Kidney epithelial cell (primary cell): ENCODE results near the gene MACROH2A1. TPM values are rescaled to one million over a fixed set of nuclear protein-coding genes. Genes with fewer than 3 reads are reported as not detected.

Source experiments
- DNase-seq: peaks from one replicate; pipeline ENCODE4 v3.0.0-alpha.2; 2010; ENCODE audit warnings: low read depth
- H3K27me3 ChIP-seq: 2 replicates; pipeline ENCODE4 v1.6.0; 2011; ENCODE audit warnings: low read length; ENCODE audit not compliant: control insufficient read depth, insufficient read depth
- H3K36me3 ChIP-seq: 2 replicates; pipeline ENCODE4 v1.5.1; 2011; ENCODE audit warnings: low read length; ENCODE audit not compliant: control insufficient read depth, insufficient read depth
- H3K4me3 ChIP-seq: 2 replicates; pipeline ENCODE4 v1.5.1; 2011; ENCODE audit warnings: low read depth, mild to moderate bottlenecking, control low read depth, low read length
- total RNA-seq: library from RNA; depleted of rRNA; stranded (reverse); fragments of >200 nt; gene quantifications from 2 replicates; pipeline ENCODE4 v1.2.3, GENCODE V29; 2015
- TF ChIP-seq, protein P1 (sequence below): IDR thresholded peaks from 2 replicates; pipeline ENCODE4 v1.5.1; 2011; ENCODE audit warnings: mild to moderate bottlenecking, moderate library complexity, low read length, control low read depth, inconsistent platforms; ENCODE audit not compliant: insufficient read depth, poor library complexity, severe bottlenecking

MACROH2A1 gene
- total RNA-seq, 1 donor from 2014 or later, result 298 TPM

DNA sequence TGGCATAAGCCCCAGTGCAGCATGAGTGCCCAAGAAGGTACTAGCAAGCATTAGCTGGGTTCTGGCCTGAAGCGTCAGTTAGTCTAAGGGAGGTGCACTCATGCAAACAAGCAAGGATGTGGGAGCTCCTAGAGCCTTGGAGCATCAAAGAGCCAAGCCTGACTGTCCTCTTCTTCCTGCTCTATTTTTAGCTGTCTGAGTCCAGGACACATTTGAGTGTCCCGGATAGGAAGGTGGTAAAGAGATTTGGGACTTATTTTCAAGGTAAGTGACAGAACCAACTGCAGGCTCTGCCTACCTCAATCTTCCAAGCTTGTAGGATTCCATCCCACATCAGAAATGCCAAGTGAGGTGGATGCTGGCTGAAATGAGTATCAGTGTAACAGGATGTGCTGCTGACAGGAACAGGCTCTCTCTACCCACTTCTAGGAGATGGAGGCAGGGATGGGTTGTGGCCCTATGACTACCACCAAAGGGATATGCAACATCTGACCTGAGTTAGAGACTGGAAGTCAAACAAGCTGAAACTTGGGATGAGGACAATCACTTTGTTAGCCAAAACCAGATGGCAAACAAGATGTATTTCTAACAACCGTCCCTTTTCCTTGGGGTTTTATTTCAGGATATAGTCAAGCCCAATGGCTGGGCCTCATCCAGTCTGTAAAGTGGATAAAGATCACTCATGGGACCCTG is 15.1 kb downstream of the MACROH2A1 start:
- TF ChIP-seq, protein P1, sequence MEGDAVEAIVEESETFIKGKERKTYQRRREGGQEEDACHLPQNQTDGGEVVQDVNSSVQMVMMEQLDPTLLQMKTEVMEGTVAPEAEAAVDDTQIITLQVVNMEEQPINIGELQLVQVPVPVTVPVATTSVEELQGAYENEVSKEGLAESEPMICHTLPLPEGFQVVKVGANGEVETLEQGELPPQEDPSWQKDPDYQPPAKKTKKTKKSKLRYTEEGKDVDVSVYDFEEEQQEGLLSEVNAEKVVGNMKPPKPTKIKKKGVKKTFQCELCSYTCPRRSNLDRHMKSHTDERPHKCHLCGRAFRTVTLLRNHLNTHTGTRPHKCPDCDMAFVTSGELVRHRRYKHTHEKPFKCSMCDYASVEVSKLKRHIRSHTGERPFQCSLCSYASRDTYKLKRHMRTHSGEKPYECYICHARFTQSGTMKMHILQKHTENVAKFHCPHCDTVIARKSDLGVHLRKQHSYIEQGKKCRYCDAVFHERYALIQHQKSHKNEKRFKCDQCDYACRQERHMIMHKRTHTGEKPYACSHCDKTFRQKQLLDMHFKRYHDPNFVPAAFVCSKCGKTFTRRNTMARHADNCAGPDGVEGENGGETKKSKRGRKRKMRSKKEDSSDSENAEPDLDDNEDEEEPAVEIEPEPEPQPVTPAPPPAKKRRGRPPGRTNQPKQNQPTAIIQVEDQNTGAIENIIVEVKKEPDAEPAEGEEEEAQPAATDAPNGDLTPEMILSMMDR, result no peak
- Histone ChIP-seq H3K27me3 (no peaks in the 10 kb centered on the region), H3K36me3 (peaks cover 7% of the 10 kb centered on the region), H3K4me3 (no peak overlapping the region)
- no peak for DNase-seq

GRCh38 chr5:135382981-135383380 is 16.1 kb downstream of the MACROH2A1 start:
- Histone ChIP-seq H3K27me3 (no peaks in the 10 kb centered on the region), H3K4me3 (no peak overlapping the region), H3K36me3 (peaks cover 7% of the 10 kb centered on the region)
- DNase-seq, result no peak
- TF ChIP-seq, protein P1, result no peak

DNA sequence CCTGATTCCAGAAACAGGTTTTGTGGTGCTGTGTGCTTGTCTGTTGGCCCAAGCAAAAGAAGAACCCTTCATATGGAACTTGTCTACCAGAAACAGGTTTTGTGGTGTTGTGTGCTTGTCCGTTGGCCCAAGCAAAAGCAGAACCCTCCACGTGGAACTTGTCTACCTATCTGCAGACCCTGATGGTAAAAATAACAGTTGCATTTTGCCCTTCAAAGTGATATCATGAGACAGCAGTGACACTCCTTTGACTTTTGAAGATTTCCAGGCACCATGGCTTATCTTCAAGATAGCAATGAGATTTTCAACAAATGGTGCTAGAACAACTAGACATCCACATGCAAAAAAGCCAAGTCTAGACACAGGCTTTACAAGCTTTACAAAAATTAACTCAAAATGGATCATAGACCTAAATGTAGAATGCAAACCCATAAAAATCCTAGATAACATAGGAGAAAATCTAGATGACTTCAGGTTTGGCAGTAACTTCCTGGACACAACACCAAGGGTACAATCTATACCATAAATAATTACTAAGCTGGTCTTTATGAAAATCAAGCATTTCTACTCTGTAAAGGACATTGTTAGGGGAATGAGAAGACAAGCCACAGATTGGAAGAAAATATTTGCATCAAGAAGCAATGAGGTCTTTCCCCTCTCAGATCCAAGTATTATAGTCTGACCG is 16.8 kb downstream of the MACROH2A1 start:
- Histone ChIP-seq H3K4me3 (no peak overlapping the region), H3K27me3 (no peaks in the 10 kb centered on the region), H3K36me3 (peaks cover 6% of the 10 kb centered on the region)
- TF ChIP-seq, protein P1, result no peak
- DNase-seq, result no peak

DNA sequence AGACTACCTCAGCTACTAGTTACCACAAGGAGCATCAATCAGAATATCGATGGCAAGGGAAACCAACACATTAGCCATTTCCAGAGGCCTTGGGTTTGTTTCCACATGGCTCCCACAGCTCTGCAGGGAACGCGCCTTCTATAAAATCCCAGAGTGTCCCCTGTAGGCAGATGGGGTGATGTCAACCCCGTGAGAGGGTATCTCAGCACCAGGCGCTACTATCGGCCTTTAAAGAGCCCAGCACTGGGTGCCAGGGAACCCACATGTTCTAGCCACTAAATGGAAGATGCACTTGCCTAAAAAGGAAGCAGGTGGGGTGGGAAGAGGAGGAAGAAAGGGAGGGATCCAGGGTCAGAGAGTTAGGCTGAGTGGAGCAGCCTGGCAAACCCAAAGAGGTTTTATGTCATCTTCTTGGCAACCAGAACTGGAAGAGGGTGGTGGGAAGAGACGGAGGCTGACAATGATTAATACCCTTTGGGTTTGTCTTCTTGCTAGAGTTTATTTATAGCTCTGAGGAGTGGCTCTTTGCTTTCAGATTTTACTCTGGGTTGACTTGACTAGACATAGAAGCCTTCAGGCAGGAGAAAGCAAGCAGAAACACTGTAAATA is 19.9 kb downstream of the MACROH2A1 start:
- Histone ChIP-seq H3K27me3 (no peaks in the 10 kb centered on the region), H3K36me3 (peaks cover 1% of the 10 kb centered on the region)
- no peak for DNase-seq

DNA sequence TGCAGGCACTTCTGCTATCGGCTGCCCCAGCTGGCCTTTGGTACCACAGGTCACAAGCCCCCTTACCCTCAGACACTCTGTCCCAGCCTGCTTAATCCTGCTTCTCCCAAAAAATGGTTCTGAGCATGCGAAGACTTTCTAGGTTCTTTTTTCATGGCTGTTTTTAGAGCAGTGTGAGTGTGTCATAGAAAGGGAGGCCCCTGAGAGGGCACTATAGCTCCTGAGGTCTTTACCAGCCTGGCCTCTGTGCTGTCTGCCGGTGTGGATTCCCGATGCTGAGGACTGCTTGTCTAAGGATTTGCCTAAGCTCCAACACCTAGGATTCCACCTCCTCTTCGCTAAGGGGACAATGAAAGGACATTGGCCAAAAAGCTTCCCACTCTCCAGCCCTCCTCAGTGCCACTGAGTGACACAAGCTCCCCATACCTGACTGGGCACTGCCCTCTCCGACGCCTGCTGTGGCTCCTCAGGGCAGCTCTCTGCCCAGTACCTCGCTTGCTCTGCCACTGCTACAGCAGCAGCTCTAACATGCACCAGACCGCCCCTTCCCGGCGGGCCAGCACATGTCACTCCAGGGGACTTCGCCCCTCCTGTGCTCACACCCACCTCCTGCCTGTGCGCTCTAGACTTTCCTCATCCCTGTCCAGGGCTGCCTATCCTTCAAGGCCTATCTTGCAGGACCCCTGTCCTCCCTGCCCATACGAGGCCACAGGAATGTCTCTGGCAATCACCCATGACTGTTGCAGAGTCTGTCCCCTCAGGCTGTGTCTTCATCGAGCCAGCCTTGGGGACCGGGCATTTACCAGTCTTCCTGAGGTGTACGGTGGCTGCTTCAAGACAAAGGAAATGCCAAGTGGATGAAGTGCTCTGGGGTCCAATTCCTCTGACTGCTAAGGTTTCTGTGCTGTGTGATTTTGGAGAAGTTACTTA is 21.0 kb downstream of the MACROH2A1 start:
- H3K36me3 ChIP-seq, result peaks cover under 1% of the 10 kb centered on the region
- H3K27me3 ChIP-seq, result no peaks in the 10 kb centered on the region
- no peak for DNase-seq
- TF ChIP-seq, protein P1, result no peak
- H3K4me3 ChIP-seq, result no peak overlapping the region

More for the DNA sequence above, 19.9 kb downstream of the MACROH2A1 start:
- H3K4me3 ChIP-seq, result no peak overlapping the region
- TF ChIP-seq, protein P1, result no peak
